ENCODE data around the gene PON3. TPM values are rescaled to one million over a fixed set of nuclear protein-coding genes. Genes with fewer than 3 reads are reported as not detected.

PON3 gene
- total RNA-seq, result under 1 TPM in 3 of 4 donors, not detected in 1; 0.29 to 0.61 (median 0.49) TPM

- in situ Hi-C loops (cut with MboI; ENCODE audit: low sequenced_read_pairs in 4 of 4), result no loop called here
These were observed at the start of gene PON3 for GRCh38 chr7:95396136-95397032. Gene PON3 (minus strand): TSS chr7:95396375. CDS start chr7:95396350, 25 bp downstream.

GRCh38 chr7:95444796-95445195, 48.6 kb upstream of the PON3 start:
- TF ChIP-seq CTCF (IDR thresholded peaks at IDR 0.05 in 4 of 5, conservative IDR thresholded peaks at IDR 0.05 in 1 of 5), result no peak
- no peak for TF ChIP-seq POLR2A (IDR thresholded peaks at IDR 0.05)
- Histone ChIP-seq H3K4me3 (no peak overlapping the region), H3K36me3 (no peaks in the 10 kb centered on the region), H3K27ac (no peak overlapping the region), H3K27me3 (no peaks in the 10 kb centered on the region), H3K9me3 (no peaks in the 10 kb centered on the region), H3K4me1 (no peaks in the 10 kb centered on the region)
- no peak for ATAC-seq
- in situ Hi-C loops (cut with MboI; ENCODE audit: low sequenced_read_pairs in 4 of 4), result no loop called here
- no peak for DNase-seq
- intact Hi-C loops (cut with DNase I; ENCODE audit: low total_unique reads), result no loop called here

More at GRCh38 chr7:95396136-95397032, at the start of gene PON3:
- no peaks in the 10 kb centered on the region for H3K9me3 ChIP-seq
- intact Hi-C loops (cut with DNase I; ENCODE audit: low total_unique reads), result no loop called here
- peak in 1 of 2 donors; percentile 12 for DNase-seq
- H3K27ac ChIP-seq, result no peak within 1 kb of the TSS
- peak within 1 kb of the TSS; percentile 40 to 49 (median 45) for H3K4me3 ChIP-seq
- H3K36me3 ChIP-seq, result no peaks in the 10 kb centered on the region
- peaks cover 0 to 6% (median 4%) of the 10 kb centered on the region in 3 donors for H3K27me3 ChIP-seq
- no peaks in the 10 kb centered on the region for H3K4me1 ChIP-seq
- no peak for TF ChIP-seq POLR2A (IDR thresholded peaks at IDR 0.05)
- TF ChIP-seq CTCF (IDR thresholded peaks at IDR 0.05 in 4 of 5, conservative IDR thresholded peaks at IDR 0.05 in 1 of 5), result no peak
- no peak for ATAC-seq

GRCh38 chr7:95441042-95441823, 45.1 kb upstream of the PON3 start:
- in situ Hi-C loops (cut with MboI; ENCODE audit: low sequenced_read_pairs in 4 of 4), result no loop called here
- DNase-seq, result no peak

More at GRCh38 chr7:95441042-95441823, 45.1 kb upstream of the PON3 start:
- no peaks in the 10 kb centered on the region for H3K9me3 ChIP-seq
- H3K27ac ChIP-seq, result no peak overlapping the region
- no peak overlapping the region for H3K4me3 ChIP-seq
- intact Hi-C loops (cut with DNase I; ENCODE audit: low total_unique reads), result no loop called here
- no peak for ATAC-seq
- no peaks in the 10 kb centered on the region for H3K36me3 ChIP-seq
- H3K27me3 ChIP-seq, result no peaks in the 10 kb centered on the region
- TF ChIP-seq CTCF (IDR thresholded peaks at IDR 0.05 in 4 of 5, conservative IDR thresholded peaks at IDR 0.05 in 1 of 5) (no peak), POLR2A (IDR thresholded peaks at IDR 0.05) (no peak)
- no peaks in the 10 kb centered on the region for H3K4me1 ChIP-seq
